Neural cell (in vitro differentiated cells): Measurements from ENCODE around the gene RAB44.

Experiments used
- CTCF ChIP-seq: fragments of 450-650 bp; IDR thresholded peaks from 2 replicates; pipeline ENCODE4 v1.5.1; 2014; ENCODE audit warnings: antibody characterized with exemption, mild to moderate bottlenecking, moderate library complexity; ENCODE audit not compliant: poor library complexity, severe bottlenecking
- EP300 ChIP-seq: fragments of 450-650 bp; conservative IDR thresholded peaks from 2 replicates; pipeline ENCODE4 v1.6.1; 2014; ENCODE audit warnings: antibody characterized with exemption, mild to moderate bottlenecking, moderate library complexity; ENCODE audit not compliant: poor library complexity, severe bottlenecking
- REST ChIP-seq: IDR thresholded peaks from 2 replicates; pipeline ENCODE4 v1.6.1; 2012; ENCODE audit warnings: borderline replicate concordance
- SMC3 ChIP-seq: fragments of 450-650 bp; conservative IDR thresholded peaks from 2 replicates; pipeline ENCODE4 v1.6.1; 2014; ENCODE audit warnings: antibody characterized with exemption, mild to moderate bottlenecking, moderate library complexity; ENCODE audit not compliant: poor library complexity
- TAF1 ChIP-seq: IDR thresholded peaks from 2 replicates; pipeline ENCODE4 v1.6.1; 2012; ENCODE audit warnings: low read depth

- no peak for TF ChIP-seq TAF1
- TF ChIP-seq SMC3, result no peak
- no peak for TF ChIP-seq CTCF
- TF ChIP-seq EP300, result no peak
- no peak for TF ChIP-seq REST
These were observed 20.4 kb upstream of the RAB44 start for GRCh38 chr6:36677059-36677749.
